Measurements from ENCODE around the gene CDK6. TPM values are rescaled to one million over a fixed set of nuclear protein-coding genes. Genes with fewer than 3 reads are reported as not detected.

The CDK6 gene
- total RNA-seq, 3 donors from 2014 or later (not counting 1 experiment from before 2014, with no cell fraction given): 41.1 to 46.3 (median 45.1) TPM

DNA sequence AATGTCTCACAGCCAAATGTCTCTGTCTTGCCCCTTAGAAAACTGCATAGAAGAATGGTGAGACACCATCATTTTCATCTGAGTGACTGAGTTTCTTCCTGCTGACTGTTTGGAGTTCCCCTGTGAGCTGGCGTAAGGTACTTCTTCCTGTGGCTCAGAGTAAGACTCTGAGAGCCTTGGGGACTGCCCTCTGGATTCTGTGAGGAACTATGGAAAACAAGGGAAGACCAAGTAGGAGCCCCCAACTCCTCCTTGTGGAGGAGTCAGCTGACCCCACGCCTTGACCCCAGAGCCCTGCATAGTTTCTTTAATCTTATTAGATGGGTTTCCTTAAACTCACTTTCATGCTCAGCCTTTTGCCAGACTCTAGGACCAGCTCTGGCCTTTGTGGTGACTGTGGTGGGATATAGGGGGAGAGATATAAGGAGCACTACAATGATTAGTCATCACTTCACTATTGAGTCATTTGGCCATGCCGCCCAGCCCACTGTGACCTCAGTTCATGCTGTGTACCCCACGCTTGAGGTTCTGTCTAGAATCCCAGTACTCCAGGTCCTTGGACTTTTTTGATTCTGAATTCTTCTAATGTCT is 194.4 kb downstream of the CDK6 start:
- Histone ChIP-seq H3K4me3 (ENCODE audit: low read length) (no peak overlapping the region), H3K9me3 (ENCODE audit: control insufficient read depth, insufficient read depth, low read length) (no peaks in the 10 kb centered on the region), H3K27ac (ENCODE audit: low read length) (peak overlapping the region; percentile 41), H3K36me3 (ENCODE audit: control insufficient read depth, insufficient read depth, low read length) (no peaks in the 10 kb centered on the region), H3K4me1 (ENCODE audit: control insufficient read depth, insufficient read depth, low read length) (peaks cover 23% of the 10 kb centered on the region), H3K27me3 (ENCODE audit: control insufficient read depth, insufficient read depth, low read length) (no peaks in the 10 kb centered on the region)
- no peaks in the 10 kb centered on the region for H3K27me3 Mint-ChIP-seq (ENCODE audit: low read depth in 2 of 2)
- peaks cover 37 to 54% of the 10 kb centered on the region in 2 donors for H3K4me1 Mint-ChIP-seq
- ATAC-seq (peak; percentile 82 to 88 (median 86)), DNase-seq (peak; percentile 40 to 68)
- peak overlapping the region; percentile 88 to 93 for H3K27ac Mint-ChIP-seq
- H3K4me3 Mint-ChIP-seq: peak overlapping the region; percentile 13
- no peaks in the 10 kb centered on the region for H3K9me3 Mint-ChIP-seq
- 33% methylated on average over 4 of the region's 4 CpGs for WGBS (ENCODE audit: insufficient coverage)
- TF ChIP-seq, protein P1, sequence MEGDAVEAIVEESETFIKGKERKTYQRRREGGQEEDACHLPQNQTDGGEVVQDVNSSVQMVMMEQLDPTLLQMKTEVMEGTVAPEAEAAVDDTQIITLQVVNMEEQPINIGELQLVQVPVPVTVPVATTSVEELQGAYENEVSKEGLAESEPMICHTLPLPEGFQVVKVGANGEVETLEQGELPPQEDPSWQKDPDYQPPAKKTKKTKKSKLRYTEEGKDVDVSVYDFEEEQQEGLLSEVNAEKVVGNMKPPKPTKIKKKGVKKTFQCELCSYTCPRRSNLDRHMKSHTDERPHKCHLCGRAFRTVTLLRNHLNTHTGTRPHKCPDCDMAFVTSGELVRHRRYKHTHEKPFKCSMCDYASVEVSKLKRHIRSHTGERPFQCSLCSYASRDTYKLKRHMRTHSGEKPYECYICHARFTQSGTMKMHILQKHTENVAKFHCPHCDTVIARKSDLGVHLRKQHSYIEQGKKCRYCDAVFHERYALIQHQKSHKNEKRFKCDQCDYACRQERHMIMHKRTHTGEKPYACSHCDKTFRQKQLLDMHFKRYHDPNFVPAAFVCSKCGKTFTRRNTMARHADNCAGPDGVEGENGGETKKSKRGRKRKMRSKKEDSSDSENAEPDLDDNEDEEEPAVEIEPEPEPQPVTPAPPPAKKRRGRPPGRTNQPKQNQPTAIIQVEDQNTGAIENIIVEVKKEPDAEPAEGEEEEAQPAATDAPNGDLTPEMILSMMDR (IDR thresholded peaks at IDR 0.05): no peak
- H3K36me3 Mint-ChIP-seq: no peaks in the 10 kb centered on the region
- intact Hi-C loops (cut with micrococcal nuclease): loop anchor here (1.0 kb wide), 2 partner anchors 9 to 21 kb away; no protein-coding TSS in a partner anchor

DNA sequence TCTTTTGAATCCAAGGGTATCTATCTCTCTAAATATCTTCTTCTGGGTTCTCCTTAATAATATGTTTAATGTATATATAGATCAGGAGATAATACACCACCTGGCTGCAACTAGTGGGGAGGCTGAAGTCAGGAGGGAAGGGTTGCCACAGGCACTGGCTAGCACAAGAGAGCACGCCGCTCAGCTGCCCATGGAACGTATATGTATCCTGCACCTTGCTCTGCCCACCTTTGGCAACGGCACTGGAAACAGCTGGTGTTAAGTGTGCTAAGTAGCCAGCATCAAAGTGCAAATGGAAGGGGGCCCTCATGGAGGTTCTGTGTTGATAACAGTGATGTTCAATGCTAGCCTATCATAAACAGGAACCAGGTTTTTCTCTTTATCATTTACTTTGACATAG is 196.4 kb downstream of the CDK6 start:
- 47% methylated on average over 4 of the region's 4 CpGs for WGBS (ENCODE audit: insufficient coverage)
- TF ChIP-seq, protein P1 (IDR thresholded peaks at IDR 0.05): no peak
- peak overlapping the region; percentile 41 to 77 for H3K27ac Mint-ChIP-seq
- H3K4me1 Mint-ChIP-seq: peaks cover 36 to 38% of the 10 kb centered on the region in 2 donors
- DNase-seq: no peak
- H3K27me3 Mint-ChIP-seq (ENCODE audit: low read depth in 2 of 2): no peaks in the 10 kb centered on the region
- Histone ChIP-seq H3K9me3 (ENCODE audit: control insufficient read depth, insufficient read depth, low read length) (no peaks in the 10 kb centered on the region), H3K4me1 (ENCODE audit: control insufficient read depth, insufficient read depth, low read length) (peaks cover 23% of the 10 kb centered on the region), H3K27me3 (ENCODE audit: control insufficient read depth, insufficient read depth, low read length) (no peaks in the 10 kb centered on the region), H3K27ac (ENCODE audit: low read length) (no peak overlapping the region), H3K4me3 (ENCODE audit: low read length) (no peak overlapping the region), H3K36me3 (ENCODE audit: control insufficient read depth, insufficient read depth, low read length) (no peaks in the 10 kb centered on the region)
- H3K36me3 Mint-ChIP-seq: no peaks in the 10 kb centered on the region
- intact Hi-C loops (cut with micrococcal nuclease): no loop called here
- no peaks in the 10 kb centered on the region for H3K9me3 Mint-ChIP-seq
- H3K4me3 Mint-ChIP-seq: no peak overlapping the region
- ATAC-seq: no peak

DNA sequence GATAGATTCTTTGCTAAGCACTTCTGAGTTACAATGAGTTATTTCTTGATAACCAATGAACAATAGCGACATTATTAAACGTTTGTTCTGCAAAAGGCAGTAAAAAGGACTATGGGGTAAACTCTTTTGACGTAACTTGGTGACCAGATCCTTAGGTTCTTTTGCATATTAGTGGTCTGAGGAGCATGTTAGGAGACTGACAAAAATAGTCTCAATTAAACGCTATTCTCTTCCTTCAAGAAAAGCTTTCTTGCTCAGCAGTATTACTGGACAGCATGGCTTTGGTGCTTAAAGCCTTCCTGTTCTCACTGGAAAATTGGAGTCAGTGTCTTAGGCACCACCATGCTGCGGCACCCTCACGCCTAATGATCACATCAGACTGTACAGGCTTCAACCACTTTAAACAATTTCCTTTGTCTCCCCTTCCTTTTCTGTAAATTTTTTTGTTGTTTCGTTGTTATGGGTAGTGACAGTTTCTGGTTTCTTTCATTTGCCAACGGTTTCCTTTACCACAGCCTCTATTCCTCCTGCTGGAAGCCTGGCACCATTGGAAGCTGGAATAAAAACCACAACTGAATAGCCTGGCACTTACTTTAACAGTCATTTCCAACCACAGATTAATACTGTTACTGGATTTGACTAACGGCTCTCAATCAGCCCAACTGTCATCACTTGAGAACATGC is 197.0 kb downstream of the CDK6 start:
- DNase-seq (peak in 1 of 2 donors; percentile 25), ATAC-seq (no peak)
- Mint-ChIP-seq H3K9me3 (no peaks in the 10 kb centered on the region), H3K27me3 (ENCODE audit: low read depth in 2 of 2) (no peaks in the 10 kb centered on the region), H3K4me1 (peaks cover 38 to 44% of the 10 kb centered on the region in 2 donors), H3K4me3 (no peak overlapping the region), H3K27ac (peak overlapping the region; percentile 41 to 77), H3K36me3 (no peaks in the 10 kb centered on the region)
- Histone ChIP-seq H3K27me3 (ENCODE audit: control insufficient read depth, insufficient read depth, low read length) (no peaks in the 10 kb centered on the region), H3K4me3 (ENCODE audit: low read length) (no peak overlapping the region), H3K9me3 (ENCODE audit: control insufficient read depth, insufficient read depth, low read length) (no peaks in the 10 kb centered on the region), H3K36me3 (ENCODE audit: control insufficient read depth, insufficient read depth, low read length) (no peaks in the 10 kb centered on the region), H3K27ac (ENCODE audit: low read length) (no peak overlapping the region), H3K4me1 (ENCODE audit: control insufficient read depth, insufficient read depth, low read length) (peaks cover 23% of the 10 kb centered on the region)
- WGBS (ENCODE audit: insufficient coverage): 52% methylated on average over 8 of the region's 9 CpGs
- intact Hi-C loops (cut with micrococcal nuclease): no loop called here
- TF ChIP-seq, protein P1 (IDR thresholded peaks at IDR 0.05): no peak
